GM21528 (cell line): ENCODE results near the gene MCC.

Experiments
- ATAC-seq: cut with Tn5 transposase; IDR thresholded peaks from one replicate; pipeline ENCODE4 v1.9.1; 2021; ENCODE audit warnings: mild to moderate bottlenecking, moderate library complexity; ENCODE audit not compliant: unreplicated experiment, low FRiP score

MCC gene

DNA sequence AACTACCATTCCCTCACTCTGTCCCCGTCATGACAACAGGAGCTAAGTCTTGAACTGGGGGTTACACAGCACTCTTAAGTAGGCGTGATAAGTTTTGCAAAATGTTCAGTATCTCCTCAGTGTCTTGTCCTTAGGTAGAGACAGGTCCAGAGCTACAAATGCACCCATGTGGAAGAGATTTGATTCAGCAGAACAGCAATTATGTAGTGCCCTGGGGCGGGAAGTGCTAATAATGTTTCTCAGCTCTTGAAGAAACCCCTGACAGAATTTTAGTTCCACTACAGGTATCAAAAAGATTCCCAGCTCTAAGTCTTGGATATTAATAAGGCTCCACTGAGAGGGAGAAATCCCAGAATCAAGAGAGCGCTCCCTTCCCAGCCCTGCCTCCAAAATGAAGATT is 462.0 kb downstream of the MCC start:
- ATAC-seq = no peak

DNA sequence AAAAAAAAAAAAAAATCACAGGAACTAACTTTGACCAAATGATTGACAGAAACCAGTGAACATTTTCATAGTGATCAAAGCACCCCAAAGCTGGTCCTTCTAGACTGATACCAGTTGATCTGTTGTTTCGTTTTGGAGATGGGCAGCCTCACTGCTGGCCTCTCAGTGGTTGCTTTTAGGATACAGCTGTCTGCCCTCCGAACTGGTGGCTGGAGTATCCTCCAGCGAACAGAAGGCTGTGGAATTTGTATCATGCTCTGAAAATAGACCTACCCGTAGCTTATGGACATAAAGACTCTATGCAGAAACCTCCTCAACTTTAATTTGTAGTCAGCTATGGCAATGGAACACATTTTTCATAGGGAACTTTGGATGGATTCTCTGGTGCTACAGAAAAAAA is 462.7 kb downstream of the MCC start:
- ATAC-seq = no peak

DNA sequence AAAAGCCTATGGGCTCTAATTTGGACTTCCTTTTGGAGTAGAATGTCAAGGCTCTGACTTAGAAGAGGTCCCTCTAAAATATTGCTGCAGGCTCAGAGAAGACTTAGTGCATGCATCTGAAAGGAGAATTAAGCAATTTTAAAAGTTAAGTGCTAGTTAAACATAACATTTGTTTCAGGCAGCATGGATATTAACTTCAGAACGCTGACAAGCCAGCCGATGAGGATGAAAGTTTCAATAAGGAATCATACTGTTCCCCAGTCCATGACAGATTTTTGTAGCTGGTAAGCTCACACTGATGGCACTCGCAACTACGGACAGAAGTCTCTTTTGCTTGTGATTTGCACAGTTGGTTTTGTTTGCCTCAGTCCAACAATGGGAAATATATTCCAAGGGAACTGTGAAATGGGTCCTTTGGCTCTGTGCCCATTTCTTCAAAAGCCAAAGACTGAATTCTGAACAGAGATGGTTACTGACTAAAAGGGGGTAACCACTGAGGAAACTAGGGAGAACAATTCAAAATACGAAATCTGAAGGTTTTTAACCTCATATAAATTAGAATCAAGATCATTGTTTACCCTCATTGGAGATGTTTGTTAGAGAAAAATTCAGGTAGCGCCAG is 464.1 kb downstream of the MCC start:
- no peak for ATAC-seq

DNA sequence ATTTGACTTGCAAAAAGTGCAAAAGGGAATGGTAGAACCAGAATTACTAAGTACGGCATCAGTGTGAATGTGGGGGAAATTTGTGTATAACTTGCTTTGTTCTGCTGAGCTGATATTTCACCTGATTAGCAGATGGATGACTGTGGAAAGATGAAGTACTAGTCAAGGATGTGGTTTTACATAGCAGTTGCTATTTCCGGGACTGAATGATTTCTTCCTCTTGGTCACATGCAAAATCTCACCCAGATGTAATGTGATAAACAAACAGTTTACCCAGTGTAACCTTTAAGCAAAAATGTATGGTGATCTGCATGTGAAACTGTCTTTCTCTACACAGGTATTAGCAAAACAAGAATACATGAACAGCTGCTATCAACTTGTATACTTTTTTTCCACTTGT is 465.6 kb downstream of the MCC start:
- ATAC-seq = peak; percentile 86

DNA sequence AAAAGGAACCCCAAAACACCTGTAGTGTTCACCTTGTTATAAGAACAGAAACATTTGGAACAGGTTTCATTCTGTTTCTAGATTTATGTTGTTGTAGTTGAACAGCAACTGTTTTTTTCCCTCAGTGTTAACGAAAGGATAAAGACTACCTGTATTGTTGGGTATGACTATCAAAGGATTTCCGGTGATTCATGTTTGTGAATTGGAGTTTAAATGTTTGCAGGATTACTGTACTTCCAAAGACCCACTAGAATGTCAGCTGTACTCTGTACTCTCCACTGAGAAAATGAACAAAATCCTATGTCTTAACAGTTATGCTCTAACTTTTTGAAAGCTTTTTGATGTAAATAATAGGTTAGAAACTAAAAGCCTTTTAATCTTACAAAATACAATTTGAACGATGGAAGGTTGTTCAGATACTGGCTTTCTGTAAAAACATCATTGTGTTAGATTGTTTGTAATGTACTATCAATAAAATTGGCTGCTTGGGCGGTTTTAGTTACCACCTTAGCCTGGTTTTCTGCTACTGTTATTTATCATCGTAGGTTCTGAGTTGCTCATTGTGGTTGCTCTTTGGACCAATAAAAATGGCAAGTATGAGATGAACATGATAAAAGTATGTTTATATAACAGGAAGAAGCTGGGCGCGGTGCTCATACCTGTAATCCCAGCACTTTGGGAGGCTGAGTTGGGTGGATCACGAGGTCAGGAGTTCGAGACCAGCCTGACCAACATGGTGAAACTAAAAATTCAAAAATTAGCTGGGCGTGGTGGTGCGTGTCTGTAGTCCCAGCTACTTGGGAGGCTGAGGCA is 467.6 kb downstream of the MCC start:
- ATAC-seq = no peak

DNA sequence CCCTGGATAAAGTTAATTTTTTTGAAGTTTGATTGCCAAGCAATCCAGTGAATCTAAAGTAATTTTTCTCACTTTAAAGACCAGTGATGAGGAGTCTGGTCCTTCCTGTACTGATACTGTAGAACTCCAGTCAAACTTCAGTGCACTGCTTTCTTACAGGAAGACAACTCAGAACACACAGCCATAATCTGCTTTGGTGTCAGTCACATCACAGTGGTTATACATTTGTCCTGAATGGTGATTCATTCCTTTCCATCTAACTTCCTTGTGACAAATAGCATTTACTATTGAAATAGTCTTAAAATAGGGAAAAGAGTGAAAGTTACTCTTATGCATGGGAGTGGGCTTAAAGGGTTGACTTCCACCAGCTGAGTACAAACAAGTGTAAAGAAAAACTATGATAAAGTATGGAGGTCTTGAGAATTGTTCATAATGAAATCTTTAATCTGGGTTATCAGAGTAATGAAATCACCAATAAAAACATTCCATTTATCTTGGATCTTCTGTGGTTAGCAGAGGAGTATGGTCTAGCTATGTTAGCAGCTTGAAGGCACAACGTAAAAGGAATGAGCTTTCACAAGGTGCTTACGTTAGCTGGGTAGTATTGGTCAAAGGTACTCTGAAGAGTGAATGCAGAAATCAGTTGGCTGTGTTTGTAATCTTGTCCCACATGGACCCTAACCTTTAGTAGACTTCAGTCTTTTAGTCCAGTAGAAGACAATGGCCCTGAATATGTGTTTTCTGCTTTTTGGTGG is 470.2 kb downstream of the MCC start:
- ATAC-seq = no peak

DNA sequence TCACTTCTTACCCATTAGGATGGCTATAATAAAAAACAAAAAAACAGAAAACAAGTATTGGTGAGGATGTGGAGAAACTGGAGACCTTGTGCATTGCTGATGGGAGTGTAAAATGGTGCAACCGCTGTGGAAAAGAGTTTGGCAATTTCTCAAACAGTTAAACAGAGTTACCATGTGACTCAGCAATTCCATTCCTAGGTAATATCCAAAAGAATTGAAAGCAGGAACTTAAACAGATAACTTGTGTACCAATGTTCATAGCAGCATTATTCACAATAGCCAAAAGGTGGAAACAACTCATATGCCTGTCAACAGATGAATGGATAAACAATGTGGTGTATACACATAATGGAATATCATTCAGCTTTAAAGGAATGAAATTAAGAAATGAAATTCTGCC is 482.8 kb downstream of the MCC start:
- ATAC-seq = no peak

DNA sequence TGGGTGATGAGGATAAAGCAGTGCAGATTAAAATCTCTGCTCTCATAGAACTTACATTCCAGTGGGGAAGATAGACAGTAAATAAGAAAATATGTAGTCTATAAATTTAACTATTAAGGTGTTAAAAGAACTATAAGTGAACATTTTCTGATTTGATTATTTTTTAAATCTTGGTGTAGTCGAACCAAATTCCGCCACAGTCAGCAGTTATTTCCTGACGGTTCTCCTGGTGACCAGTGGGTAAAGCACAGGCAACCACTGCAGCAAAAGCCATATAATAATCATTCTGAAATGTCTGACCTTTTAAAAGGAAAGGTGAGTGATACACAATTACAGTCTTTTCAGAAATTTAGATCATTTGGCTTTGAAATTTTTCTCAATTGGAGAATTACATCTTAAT is 484.5 kb downstream of the MCC start:
- ATAC-seq = no peak

DNA sequence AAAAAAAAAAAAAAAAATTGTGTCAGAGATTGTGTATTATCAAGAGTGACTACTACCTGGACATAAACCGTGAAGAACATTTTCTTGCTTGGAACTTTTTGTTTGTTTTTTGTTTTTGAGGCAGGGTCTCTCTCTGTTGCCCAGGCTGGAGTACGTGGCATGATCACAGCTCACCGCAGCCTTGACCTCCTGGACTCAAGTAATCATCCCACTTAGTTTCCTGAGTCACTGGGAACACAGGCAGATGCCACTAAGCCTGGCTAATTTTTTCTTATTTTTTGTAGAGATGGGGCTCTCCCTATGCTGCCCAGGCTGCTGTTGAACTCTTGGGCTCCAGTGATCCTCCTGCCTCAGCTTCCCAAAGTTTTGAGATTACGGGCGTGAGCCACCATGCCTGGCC is 485.8 kb downstream of the MCC start:
- ATAC-seq = no peak

DNA sequence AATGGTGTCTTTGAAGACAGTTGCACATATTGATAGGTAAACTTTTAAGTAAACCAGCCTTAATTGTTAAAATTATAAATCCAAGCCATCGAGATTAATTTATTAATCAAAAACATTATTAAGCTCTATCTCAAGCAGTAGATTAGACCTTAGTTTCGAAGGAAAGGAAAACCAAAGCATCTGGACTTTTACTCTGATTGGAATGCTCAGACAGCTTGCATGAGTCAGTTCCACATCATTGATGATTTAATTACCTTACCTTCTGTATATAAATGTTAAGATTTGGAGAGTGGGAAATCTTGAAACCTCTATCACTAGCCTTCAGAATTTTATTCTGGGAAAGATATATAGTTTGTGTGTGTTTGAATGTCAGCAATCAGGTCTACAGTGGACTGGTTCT is 487.8 kb downstream of the MCC start:
- ATAC-seq = no peak

DNA sequence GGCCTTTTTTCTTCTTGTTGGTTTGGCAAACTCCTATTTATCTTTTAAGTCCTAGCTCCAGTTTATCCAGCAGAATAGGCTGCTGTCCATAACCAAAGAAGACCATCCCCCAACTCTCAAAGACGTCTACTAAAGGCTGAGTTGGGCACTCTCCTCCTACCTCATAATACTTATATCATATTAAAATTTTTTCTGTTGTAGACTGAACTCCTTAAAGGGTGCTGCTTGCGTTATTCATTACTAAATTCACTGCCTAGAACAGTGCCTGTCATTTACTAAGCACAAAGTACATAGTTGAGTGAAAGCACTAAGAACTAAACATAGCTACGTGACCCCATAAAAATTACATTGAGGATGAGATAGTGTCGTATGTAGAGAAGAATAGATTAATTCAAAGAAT is 490.0 kb downstream of the MCC start:
- ATAC-seq = no peak

DNA sequence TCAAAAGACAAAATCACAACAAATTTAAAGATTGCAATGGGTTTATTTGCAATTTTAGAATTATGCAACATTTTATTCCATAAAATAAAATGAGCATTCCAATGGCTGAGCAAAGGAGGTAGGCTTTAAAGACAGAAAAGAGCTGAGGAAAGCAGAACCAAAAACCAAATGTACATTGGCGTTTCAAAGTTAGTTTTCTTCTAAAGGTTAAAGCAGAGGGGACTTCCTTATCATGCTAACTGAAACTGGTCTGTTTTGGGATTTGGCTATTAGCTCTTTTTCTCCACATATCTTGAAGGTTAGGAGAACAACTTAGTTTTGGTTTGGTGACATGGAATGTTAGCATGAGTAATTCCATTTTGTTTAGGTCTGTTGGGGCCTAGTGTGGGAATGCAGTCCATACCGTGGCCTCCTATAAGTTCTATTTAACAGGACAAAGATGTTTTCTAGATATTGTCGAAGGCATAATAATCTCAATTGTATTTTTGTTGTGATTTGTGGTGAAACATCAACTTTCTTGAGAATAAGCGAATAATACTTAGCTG is 491.4 kb downstream of the MCC start:
- no peak for ATAC-seq

DNA sequence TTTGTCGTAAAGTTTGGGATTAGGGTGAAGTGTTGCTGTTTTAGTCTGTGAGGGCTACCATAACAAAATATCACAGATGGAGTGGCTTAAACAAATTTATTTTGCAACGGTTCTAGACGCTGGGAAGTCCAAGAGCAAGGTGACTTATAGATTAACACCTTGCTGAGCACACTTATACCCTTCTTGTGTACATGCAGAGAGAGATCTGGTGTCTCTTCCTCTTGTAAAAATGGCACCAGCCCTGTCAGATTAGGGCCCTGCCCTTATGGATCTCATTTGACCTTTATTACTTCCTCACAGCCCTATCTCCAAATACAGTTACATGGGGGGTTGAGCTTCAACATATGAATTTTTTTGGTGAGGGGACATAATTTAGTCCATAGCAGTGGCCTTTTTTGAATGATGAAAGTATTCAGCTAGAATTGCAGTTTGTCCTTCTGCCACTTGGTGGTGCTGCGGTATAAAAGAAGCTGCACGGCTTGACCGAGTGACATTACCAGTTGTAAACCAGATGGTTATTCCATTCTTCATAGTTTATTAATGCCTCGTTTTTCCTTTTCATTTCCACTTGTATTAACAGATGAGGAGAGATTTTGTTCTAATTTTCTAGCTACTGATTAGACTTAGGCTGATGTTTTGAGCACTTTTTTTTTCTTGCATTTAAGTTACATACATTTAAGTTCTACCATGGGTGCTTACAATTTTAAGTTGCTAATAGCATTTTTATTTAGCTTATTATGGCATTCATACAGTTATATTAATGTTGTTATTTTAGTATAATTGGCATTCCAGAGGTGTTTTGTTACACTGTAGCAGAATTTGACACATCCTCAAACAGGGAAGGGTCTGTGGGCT is 492.3 kb downstream of the MCC start:
- peak; percentile 77 for ATAC-seq

DNA sequence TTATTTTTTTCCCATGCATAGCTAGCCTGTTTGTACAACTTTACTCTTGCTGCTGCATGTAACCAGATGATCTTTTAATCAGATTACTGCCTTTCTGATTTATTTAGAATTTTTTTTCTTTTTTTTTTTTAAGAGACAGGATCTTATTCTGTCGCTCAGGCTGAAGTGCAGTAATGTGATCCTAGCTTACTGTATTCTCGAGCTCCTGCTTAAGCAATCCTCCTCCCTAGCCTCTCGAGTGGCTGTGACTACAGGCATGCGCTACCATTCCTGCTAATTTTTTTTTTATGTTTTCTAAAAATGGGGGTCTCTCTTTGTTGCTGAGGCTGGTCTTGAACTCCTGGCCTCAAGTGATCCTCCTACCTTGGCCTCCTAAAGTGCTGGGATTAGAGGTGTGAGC is 502.0 kb downstream of the MCC start:
- no peak for ATAC-seq

DNA sequence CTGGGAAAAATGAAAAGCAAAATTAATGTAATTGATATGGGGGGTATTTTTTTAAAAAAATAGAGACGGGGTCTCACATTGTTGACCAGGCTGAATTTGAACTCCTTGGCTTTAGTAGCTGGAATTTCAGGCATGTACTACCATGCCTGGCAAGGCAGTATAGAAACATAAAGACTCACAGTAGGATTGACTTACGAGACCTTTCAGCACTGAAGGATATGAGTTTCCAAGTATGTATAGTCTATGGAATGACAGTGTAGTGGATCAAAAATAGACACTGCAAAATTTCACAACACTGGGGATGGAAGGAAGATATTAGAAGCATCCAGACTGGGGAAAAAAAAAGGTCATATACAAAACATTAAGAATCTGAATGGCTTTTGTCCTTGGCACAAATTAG is 504.9 kb downstream of the MCC start:
- no peak for ATAC-seq

DNA sequence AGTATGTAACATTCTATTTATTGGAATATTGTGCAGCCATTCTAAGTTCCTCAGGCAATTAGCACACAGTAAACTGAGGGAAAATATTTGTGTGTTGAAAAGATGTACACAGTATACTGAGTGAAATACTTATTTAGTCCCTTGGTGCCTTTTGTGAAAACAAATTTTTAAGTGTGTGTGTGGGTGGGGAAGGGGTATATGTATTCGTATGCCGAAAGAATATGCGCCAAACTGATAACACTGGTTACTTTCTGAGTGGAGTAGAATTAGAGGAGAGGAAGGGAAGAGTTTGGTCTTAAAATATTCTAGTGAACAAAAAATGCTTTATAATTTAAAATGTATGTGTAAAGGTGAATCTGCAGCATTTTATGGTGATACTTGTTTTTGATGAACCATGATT is 508.5 kb downstream of the MCC start:
- no peak for ATAC-seq

DNA sequence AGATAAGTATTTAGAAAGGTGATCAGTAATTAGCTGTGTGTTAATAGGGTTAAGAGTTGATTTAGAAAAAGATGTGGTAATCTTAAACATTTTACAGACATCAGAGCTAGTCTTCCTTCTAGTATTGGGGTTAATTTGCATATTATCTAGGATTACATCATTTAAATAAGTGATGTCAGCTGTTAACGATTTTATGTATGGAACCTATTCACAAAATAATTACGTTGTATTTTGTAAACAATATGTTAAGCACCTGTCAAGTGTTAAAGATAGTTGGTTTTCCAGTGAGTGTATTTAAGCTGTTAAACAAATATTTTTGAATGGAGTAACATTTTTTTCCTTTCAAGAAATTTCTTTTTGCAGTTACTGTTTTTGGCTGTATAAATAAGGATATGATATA is 509.4 kb downstream of the MCC start:
- ATAC-seq = no peak

DNA sequence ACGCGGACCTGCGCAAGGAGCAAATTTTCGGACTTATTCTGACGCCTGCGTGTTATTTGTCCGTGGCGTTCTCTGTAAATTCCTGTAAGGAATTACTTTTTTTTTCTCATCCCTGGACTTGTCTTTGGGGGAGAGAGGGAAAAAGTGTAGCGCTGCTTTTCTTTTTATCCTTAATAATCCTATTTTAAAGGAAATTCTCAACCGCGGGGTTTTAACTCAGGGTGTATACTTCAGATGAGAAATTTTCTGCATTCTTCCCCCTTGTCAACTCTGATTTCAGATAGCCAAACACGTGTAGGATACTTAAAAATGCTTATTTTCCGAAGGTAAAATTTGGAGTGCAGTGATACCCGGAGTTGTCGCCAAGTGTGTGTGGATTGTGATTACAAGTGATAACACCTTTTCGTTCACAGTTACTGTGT is 510.8 kb downstream of the MCC start:
- ATAC-seq = no peak

DNA sequence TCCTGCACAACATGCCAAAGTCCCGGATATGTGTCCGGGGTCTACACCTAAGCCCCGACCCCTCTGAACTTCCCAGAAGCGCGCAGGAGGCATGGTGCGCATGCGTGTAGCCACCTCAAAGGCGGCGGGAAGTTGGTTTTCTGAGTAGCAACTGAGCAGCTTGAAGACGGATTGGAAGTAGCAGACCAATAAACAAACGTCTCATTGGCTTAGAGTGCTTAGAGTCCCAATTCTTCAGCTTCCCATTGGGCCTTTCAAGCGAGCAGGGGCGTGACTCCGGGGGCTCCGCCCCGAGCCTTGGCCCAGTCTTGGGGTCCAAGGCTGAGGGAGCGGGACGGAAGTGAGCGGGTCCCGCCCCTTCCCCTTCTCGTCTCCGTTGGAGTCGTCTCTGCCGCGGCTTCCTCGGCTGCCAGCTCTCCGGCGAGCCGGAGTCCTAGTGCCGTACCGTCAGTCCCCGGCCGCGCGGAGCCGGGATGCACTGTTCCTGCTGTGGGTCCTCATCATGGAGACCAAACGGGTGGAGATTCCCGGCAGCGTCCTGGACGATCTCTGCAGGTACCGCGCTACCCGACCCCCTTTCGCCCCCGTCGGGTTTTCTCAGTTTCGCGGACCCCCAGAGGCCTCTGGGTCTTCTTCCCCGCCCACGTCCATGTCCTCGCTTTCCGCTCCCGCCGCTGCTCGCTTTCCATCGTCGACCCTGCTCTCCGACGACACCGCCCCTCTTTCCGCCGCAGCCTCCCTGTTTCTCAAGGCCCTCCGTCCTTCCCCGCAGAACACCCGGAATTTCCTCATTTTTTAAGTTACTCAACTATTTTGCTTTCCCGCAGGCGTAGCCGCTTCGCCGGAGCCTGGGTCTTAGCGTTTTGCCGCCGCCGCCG is 511.6 kb downstream of the MCC start, which contains the start of gene DCP2:
TSS of gene DCP2 (plus strand) at position 367 of the 878 bp plus-strand sequence. CDS start at position 503, 136 bp downstream.
- ATAC-seq = peak; percentile 98
